Measurements from ENCODE around the gene MFAP3. TPM values are rescaled to one million over a fixed set of nuclear protein-coding genes. Genes with fewer than 3 reads are reported as not detected.
"Not testable (repeated sequence)": the region's sequence is repeated elsewhere in the genome, so short reads cannot be mapped to it uniquely, and the experiment has no call there.

Gene MFAP3
- total RNA-seq, 1 donor from 2014 or later, result 29.4 TPM

- Histone ChIP-seq H3K9me3 (replicated peaks) (no peaks in the 10 kb centered on the region), H3K27ac (replicated peaks) (no peak overlapping the region), H3K27me3 (ENCODE audit: low read depth) (no peaks in the 10 kb centered on the region), H3K4me1 (peaks cover 30% of the 10 kb centered on the region), H3K4me3 (no peak overlapping the region), H3K36me3 (peaks cover 7% of the 10 kb centered on the region)
- no peak for TF ChIP-seq CTCF (IDR thresholded peaks at IDR 0.05; ENCODE audit: borderline replicate concordance)
- intact Hi-C loops (cut with micrococcal nuclease), result no loop called here
- no peak for DNase-seq
Measured at GRCh38 chr5:154059583-154059982, 20.8 kb downstream of the MFAP3 start.

GRCh38 chr5:154060606-154061005 is 21.8 kb downstream of the MFAP3 start:
- Histone ChIP-seq H3K36me3 (no peaks in the 10 kb centered on the region), H3K4me3 (no peak overlapping the region), H3K27me3 (ENCODE audit: low read depth) (no peaks in the 10 kb centered on the region), H3K27ac (replicated peaks) (no peak overlapping the region), H3K9me3 (replicated peaks) (no peaks in the 10 kb centered on the region), H3K4me1 (peaks cover 25% of the 10 kb centered on the region)
- DNase-seq, result no peak
- intact Hi-C loops (cut with micrococcal nuclease), result loop anchor here (10.0 kb wide), 1 partner anchor 76 kb away; no protein-coding TSS in a partner anchor
- TF ChIP-seq CTCF (IDR thresholded peaks at IDR 0.05; ENCODE audit: borderline replicate concordance), result no peak

- Histone ChIP-seq H3K4me3 (no peak overlapping the region), H3K27me3 (ENCODE audit: low read depth) (no peaks in the 10 kb centered on the region), H3K36me3 (no peaks in the 10 kb centered on the region), H3K9me3 (replicated peaks) (no peaks in the 10 kb centered on the region), H3K4me1 (peaks cover 14% of the 10 kb centered on the region), H3K27ac (replicated peaks) (no peak overlapping the region)
- DNase-seq, result no peak
- intact Hi-C loops (cut with micrococcal nuclease), result loop anchor here (10.0 kb wide), 1 partner anchor 79 kb away; no protein-coding TSS in a partner anchor
- no peak for TF ChIP-seq CTCF (IDR thresholded peaks at IDR 0.05; ENCODE audit: borderline replicate concordance)
Measured at GRCh38 chr5:154063372-154063771, 24.6 kb downstream of the MFAP3 start.

- intact Hi-C loops (cut with micrococcal nuclease), result loop anchor here (10.0 kb wide), 1 partner anchor 81 kb away; no protein-coding TSS in a partner anchor
Measured at GRCh38 chr5:154065971-154066370, 27.2 kb downstream of the MFAP3 start.

GRCh38 chr5:154069854-154070253 is 31.1 kb downstream of the MFAP3 start:
- intact Hi-C loops (cut with micrococcal nuclease), result loop anchor here (5.0 to 10.0 kb wide), 3 partner anchors 85 to 337 kb away; no protein-coding TSS in a partner anchor
- peaks cover 11% of the 10 kb centered on the region for H3K4me1 ChIP-seq
- DNase-seq; H3K36me3 ChIP-seq; H3K9me3 ChIP-seq (replicated peaks); H3K4me3 ChIP-seq; H3K27ac ChIP-seq (replicated peaks); H3K27me3 ChIP-seq (ENCODE audit: low read depth): not testable (repeated sequence)

More at GRCh38 chr5:154065971-154066370, 27.2 kb downstream of the MFAP3 start:
- Histone ChIP-seq H3K9me3 (replicated peaks) (no peaks in the 10 kb centered on the region), H3K27me3 (ENCODE audit: low read depth) (no peaks in the 10 kb centered on the region), H3K4me1 (no peaks in the 10 kb centered on the region), H3K4me3 (no peak overlapping the region), H3K36me3 (no peaks in the 10 kb centered on the region), H3K27ac (replicated peaks) (no peak overlapping the region)
- TF ChIP-seq CTCF (IDR thresholded peaks at IDR 0.05; ENCODE audit: borderline replicate concordance), result no peak
- no peak for DNase-seq

- no peak for DNase-seq
- Histone ChIP-seq H3K27me3 (ENCODE audit: low read depth) (no peaks in the 10 kb centered on the region), H3K4me1 (peaks cover 22% of the 10 kb centered on the region), H3K36me3 (no peaks in the 10 kb centered on the region), H3K9me3 (replicated peaks) (no peaks in the 10 kb centered on the region), H3K4me3 (no peak overlapping the region), H3K27ac (replicated peaks) (no peak overlapping the region)
- intact Hi-C loops (cut with micrococcal nuclease), result loop anchor here (5.0 kb wide), 2 partner anchors 110 to 335 kb away; no protein-coding TSS in a partner anchor
- TF ChIP-seq CTCF (IDR thresholded peaks at IDR 0.05; ENCODE audit: borderline replicate concordance), result no peak
Measured at GRCh38 chr5:154071799-154072413, 33.1 kb downstream of the MFAP3 start.
